Measurements from ENCODE around the gene ABLIM2.

ABLIM2 gene

GRCh38 chr4:8136529-8136928 lies 22.1 kb downstream of the ABLIM2 start:
- DNase-seq (ENCODE audit: low spot score), result no peak

- no peak for DNase-seq (ENCODE audit: low spot score)
These were observed 22.9 kb downstream of the ABLIM2 start for GRCh38 chr4:8135666-8136065.

DNA sequence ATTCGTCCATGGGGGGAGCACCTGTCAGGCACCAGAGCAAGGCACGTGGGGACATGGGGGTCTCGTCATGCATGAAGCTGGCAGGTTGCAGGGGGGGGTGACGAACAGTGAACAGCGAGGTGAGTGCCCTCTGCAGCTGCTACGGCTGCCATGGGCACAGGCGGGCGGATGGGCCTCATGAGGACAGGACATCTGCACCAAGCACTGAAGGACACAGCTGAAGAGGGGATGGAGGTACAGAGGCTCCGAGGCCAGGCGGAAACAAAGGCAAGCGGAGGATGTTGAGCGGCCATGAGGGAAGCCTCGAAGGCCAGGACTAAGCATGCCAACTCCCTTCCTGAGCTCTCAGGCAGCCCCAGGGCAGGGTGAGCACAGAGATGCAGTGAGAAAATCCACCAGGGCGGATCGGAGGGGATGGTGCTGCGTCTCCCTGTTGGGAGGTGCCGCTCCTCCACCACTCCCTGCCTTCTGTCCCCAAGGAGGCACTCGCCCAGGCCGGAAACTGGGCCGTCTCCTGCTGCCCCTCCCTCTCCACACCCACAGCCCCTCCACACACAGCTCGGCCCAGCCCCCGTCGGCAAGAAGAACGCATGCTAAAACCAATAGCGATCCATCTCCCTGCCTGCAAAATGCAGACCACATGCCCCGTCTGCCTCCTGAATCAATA lies 24.6 kb downstream of the ABLIM2 start:
- DNase-seq (ENCODE audit: low spot score), result no peak

DNA sequence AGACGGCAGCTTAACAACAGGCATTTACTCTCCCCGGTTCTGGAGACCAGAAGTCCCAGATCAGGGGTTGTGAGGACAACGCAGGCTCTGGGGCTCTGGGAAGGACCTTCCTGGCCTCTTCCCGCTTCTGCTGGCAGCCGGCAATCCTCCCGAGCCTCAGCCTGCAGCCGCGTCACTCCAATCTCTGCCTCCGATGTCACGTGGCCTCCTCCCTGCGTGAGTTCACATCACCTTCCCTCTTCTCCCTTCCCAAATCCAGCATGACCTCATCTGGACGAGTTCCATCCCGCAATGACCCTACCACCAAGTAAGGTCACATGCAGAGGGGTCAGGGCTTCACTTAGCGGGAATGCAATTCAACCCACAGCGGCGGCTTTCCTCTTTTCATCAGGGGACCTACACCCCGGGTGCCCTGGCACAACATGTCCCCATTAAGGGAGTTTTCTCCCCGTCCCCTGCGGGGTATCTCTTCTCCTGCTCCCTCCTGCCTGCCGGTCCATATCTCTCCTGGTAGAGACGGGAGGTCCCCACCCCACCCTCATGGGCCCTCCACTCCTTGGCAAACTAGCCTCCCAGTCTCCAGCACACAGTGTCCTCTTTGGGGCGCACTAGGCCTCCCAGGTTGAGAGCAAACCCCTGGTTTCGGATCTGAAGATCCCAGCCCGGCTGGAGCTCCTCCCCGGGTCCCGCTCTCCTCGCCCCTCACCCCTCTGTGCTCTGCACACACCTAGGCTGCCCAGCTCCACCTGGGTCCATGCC lies 25.5 kb downstream of the ABLIM2 start:
- no peak for DNase-seq (ENCODE audit: low spot score)

GRCh38 chr4:8132400-8132799 lies 26.2 kb downstream of the ABLIM2 start:
- no peak for DNase-seq (ENCODE audit: low spot score)

- DNase-seq (ENCODE audit: low spot score), result no peak
These were observed 26.8 kb downstream of the ABLIM2 start for GRCh38 chr4:8131826-8132225.

GRCh38 chr4:8131210-8131609 lies 27.4 kb downstream of the ABLIM2 start:
- no peak for DNase-seq (ENCODE audit: low spot score)

DNA sequence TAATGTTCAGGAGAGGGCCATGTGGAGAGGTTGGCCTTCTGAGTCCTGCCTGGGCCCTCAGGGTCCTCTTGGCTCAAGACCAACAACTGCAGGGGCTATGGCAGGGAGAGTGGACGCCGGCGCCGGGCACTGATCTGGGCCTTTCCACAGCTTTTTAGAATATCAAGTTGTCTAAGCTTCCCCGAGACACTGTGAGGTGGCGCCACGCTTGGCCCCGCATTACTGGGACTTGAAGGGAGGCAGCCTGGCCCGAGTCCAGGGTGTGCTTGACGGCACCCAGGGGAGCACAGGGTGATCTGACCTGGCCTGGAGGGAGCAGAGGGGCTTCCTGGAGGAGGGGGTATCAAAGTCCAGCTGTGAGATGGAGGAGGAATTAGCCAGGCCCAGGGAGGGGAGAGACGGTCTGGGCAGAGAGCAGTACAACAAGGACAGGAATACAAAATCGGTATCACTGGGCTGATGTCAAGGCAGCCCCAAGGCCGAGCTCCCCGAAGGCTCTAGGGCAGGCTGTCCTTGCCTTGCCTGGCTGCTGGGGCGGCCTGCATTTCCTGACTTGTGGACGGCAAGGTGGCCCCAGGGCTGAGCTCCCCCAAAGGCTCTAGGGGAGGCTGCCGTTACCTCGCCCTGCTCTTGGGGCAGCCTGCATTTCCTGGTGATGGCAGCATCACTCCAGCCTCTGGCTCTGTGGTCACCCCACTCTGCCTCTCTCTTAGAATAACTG lies 28.1 kb downstream of the ABLIM2 start:
- DNase-seq (ENCODE audit: low spot score), result no peak

DNA sequence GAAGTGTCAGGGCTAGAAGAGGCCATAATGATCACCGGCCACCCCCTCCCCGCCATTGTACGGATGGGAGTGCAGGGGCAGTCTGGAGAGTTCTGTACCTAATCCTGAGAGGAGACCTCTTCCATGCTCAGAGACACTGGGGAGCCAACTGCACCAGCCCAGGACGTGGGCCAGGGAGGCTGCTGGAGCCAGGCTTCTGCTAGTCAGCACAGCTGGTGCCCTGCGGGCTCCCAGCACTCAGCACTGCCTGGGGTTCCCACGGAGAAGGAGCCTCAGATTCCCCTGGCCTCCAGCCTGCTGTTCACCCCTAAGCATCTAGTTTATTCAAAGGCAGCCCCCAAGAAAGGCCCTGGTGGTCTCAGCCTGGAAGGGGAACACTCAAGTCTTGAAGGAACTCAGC lies 28.8 kb downstream of the ABLIM2 start:
- DNase-seq (ENCODE audit: low spot score), result no peak

DNA sequence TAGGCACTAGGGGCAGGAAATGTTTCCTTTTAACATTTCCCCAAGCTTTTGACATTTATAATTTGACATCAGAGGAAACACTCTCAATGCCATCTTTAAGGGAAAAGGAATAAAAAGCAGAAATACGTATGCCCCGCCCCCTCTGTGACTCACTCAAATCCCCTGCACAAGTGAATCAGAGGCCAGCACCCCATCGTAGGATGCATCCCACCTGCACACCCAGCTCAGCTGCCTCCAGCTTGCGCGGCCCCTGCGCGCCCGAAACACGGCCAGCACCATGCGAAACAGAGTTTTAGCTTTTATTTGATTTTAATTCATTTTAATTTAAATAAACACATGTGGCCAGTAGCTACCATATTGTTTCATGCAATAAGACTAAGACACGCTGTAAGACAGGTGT lies 29.5 kb downstream of the ABLIM2 start:
- DNase-seq (ENCODE audit: low spot score), result no peak

DNA sequence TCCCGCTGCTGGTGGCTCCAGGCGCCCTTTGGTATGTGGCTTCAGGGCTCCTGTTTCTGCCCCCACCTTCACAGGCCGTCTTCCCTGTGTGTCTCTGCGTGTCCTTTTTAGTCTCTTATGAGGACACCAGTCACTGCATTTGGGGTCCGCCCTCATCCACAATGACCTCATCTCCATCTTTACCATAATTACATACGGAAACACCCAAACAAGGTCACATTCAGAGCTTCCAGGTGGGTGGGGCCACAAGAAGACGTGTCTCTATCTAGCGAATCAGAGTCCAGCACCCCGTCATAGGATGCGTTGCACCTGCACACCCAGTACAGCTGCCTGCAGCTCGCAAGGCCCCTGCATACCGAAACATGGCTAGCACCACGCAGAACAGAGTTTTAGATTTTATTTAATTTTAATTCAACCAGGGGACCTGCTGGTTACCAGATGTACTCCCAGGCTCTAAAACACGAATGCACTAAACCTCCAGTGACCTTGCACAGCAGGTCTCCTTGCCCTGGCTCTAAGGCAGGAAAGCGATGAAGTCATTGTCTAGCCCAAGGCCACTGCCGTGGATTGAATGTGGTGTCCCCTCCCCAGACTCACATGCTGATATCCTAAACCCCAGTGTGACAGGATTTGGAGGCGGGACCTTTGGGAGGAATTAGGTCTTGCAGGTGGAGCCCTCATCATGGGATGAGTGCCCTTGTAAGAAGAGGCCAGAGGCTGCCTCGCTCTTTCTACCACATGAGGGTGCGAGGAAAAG lies 30.3 kb downstream of the ABLIM2 start:
- no peak for DNase-seq (ENCODE audit: low spot score)

GRCh38 chr4:8127051-8127826 lies 31.4 kb downstream of the ABLIM2 start:
- DNase-seq (ENCODE audit: low spot score), result no peak

DNA sequence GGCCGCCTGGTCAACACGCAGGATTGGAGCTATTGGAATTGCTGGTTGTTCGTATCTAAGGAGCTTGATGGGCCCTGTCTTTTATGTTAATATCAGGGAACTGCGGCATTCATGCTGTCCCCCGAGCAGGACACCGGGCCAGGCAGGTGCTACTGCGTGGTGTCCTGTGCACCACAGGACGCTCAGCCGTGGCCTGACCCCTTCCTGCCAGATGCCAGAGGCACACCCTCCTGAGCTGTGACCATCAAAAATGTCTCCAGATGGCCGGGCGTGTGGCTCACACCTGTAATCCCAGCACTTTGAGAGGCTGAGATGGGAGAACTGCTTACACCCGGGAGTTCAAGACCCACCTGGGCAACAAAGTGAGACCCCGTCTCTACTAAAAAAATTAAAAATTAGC lies 32.1 kb downstream of the ABLIM2 start:
- no peak for DNase-seq (ENCODE audit: low spot score)

DNA sequence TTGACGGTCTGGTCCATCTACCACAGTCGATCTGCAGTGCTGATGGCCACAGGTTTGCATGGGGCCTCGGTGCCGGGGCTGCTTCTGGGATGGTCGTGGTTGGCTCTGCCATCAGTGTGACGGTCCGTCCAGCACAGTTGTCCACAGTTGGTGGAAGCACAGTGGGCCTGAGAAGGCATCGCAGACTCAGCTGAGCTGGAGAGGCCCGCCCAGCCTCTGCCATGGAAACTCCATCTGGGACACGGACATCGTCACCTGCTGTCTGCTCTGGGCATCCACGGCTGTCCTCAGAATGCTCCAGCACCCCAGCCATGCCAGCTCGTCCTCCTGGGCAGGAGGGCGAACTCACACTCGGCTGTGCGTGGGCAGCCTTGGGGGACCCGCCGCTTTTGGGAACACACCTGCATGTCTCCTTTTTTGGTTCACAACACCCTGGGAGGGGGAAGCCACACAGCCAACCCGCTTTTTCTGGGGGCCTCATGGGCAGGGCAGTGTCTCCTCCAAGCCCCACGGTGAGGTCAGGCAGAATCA lies 33.0 kb downstream of the ABLIM2 start:
- no peak for DNase-seq (ENCODE audit: low spot score)

DNA sequence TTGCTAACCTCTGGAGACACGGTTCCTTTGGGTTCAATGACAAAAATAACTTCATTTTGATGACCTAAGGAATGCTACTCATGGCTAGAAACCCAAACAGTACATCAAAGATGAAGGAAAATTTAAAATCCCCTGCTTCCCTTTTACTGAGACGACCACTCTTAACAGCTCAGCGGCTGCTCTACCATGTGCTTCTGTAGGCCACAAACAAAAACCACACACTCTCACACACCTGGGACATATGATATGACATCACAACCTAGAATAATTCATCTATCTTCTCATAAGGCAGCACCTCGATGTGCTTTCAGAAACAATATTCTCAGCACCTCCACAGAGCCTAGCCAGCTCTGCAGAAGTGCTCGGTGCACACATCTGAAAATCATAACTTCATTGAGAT lies 34.7 kb downstream of the ABLIM2 start:
- no peak for DNase-seq (ENCODE audit: low spot score)

GRCh38 chr4:8123389-8123788 lies 35.2 kb downstream of the ABLIM2 start:
- no peak for DNase-seq (ENCODE audit: low spot score)

DNA sequence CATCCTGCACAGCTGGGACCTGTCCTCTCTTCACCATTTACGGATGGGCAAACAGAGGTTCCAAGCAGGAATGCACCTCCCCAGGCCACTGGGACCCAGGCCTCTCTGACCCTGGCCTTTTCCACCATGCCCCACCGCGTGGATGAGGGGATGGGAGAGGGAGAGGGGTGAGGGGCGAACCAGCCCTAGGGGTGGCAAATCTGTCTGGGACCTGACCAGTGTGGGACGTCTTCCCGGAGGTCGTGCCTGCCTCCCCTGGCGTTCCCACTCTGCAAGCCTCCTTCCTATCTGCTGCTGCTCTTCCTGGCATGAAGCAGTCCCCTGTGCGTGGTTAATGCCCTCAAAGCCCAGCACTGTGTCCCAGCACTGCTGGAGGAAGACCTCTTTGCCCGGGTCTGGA lies 35.9 kb downstream of the ABLIM2 start:
- DNase-seq (ENCODE audit: low spot score), result no peak

DNA sequence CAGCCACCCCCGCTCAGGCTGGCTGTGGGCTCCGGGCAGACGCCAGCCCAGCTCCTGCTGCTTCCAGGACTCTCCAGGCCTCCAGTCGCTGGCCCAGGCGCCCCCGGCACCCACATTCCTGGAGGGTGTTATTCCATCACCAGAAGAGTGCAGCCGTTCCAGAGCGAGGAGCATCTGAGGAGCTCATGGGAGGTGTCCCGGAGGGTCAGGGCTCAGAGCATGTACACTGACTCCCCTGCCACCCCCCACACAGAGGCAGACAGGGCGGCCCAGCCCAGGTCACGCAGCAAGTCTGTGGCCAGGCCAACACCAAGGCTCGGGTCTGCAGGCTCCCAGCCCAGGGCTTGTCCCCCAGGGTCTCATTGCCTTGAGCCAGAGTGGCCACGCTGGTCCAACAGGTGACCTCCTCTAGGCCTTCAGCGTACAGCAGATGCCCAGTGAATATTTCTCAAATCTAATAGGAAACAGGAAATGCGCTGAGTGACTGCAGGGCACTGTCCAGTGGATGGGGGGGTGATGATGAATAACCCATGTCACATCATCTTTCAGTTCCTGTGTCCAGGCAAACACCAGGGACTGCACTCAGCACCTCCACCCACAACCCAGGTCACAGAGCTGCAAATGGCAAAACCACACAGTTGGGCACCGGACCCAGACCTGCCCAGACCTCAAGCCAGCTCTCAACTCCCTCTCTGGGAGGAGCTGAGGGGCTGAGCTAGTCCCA lies 37.2 kb downstream of the ABLIM2 start:
- no peak for DNase-seq (ENCODE audit: low spot score)

- no peak for DNase-seq (ENCODE audit: low spot score)
These were observed 38.1 kb downstream of the ABLIM2 start for GRCh38 chr4:8120501-8120900.

DNA sequence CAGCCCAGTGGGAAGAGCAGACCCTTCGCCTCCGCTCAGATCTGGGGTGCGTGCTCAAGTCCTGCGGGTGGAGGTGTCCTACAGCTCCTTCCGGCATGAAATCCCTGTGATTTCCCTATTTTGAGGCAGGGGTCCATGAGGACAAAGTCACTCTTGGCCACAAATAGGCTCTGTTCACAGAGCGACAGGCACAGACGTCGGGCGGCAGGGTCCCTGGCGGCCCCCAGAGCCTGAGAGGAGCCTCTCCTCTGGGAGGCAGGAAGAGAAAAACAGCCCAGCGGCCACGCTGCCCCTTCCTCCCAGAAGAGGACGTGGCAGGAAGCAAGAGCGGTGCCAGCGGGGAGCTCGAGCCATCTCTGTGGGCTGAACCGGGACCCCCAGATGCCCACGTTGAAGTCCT lies 38.7 kb downstream of the ABLIM2 start:
- DNase-seq (ENCODE audit: low spot score), result no peak

- DNase-seq (ENCODE audit: low spot score), result no peak
These were observed 40.1 kb downstream of the ABLIM2 start for GRCh38 chr4:8118531-8118930.
